NCI-H748 (cell line): ENCODE data around the gene CHCHD10.

ENCODE experiments used
- DNase-seq: peaks from one replicate; lab custom pipeline; 2025; ENCODE audit not compliant: unreplicated experiment; lab: John Stamatoyannopoulos, UW

Gene CHCHD10

GRCh38 chr22:23767673-23768548 lies at the start of gene CHCHD10:
CHCHD10 (minus strand) TSS chr22:23767972; CDS start chr22:23767874, 98 bp downstream.
- peak; percentile 77 for DNase-seq

DNA sequence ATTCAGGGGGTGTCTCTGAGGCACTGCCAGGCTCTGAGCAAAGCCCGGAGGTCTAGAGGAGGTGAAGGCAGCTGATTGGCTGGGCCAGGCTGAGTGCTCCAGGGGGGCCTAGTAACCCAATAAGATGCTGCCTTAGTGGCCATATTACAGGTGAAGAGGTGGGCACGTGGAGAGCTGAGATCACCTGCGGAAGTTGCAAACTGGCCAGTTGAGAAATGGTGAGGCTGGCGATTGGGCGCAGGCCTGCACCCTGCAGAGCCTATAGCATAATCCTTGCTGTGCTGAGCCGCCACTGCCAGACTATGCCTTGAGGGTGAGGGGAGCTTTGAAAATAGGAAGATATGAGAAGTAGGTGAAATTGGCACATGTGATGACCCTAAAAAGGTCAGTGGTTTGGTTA lies 49.4 kb upstream of the CHCHD10 start:
- no peak for DNase-seq

DNA sequence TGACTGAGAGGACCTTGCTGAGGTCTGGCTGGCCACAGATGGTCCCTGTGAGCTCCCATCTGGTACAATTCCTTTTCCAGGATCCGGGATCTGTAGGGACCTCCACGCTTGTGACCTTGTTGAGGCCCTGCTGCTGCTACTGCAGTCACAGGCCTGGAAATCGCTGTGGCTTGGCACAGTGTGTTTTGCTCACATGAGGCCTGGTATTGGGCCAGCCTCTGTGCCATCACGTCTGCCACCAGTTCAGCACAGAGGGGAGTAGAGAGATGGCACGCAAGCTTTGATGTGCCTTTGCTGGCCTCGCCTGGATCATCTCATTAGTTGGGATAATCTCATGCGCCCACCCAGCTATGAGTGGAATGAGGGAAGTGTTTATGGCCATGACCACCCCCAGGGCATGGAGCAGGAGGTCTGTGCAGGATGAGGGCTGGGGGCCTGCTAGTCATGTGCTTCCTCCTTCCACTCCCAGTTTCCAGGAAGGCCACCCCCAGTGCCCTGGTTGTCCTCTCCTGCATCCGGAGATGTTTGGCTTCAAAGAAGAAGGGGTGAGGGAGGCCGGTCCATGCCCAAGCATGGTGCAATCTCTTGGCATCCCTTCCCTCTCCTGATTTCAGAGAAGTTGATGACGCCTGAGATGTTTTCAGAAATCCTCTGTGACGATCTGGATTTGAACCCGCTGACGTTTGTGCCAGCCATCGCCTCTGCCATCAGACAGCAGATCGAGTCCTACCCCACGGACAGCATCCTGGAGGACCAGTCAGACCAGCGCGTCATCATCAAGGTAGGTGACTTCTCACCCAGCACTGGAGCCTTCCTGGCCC lies 48.6 kb upstream of the CHCHD10 start:
- no peak for DNase-seq

- no peak for DNase-seq
Measured at GRCh38 chr22:23815541-23816155, 47.9 kb upstream of the CHCHD10 start.

- DNase-seq, result no peak
Measured at GRCh38 chr22:23812378-23812777, 44.6 kb upstream of the CHCHD10 start.

- DNase-seq, result no peak
Measured at GRCh38 chr22:23806837-23807236, 39.1 kb upstream of the CHCHD10 start.

- DNase-seq, result no peak
Measured at GRCh38 chr22:23804781-23805291, 37.1 kb upstream of the CHCHD10 start.

- DNase-seq, result no peak
Measured at GRCh38 chr22:23803001-23803819, 35.4 kb upstream of the CHCHD10 start.

DNA sequence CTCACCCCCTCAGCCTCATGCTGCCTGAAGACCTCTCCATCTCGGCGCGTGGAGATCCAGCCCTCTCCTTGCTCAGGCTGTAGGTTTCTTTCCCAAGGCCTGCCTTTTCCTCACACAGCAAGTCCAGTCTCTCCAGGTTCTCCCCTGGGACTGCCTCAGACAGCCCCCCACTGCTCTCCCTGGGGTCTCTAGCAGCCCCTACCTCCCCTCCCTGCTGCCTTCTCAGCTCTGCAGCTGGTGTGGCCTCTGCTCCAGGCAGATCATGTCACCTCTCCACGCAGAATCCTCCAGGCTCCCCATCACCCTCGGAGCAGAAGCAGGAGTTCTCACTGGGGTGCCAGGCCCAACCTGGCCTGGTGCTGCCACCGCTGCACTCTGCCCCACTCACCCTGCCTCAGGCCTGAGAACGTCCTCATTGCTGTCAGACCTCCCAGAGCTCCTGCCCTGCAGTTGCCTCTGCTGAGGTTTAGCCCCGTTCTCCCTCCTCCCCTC lies 34.2 kb upstream of the CHCHD10 start:
- DNase-seq, result no peak

GRCh38 chr22:23801238-23801821 lies 33.6 kb upstream of the CHCHD10 start:
- DNase-seq, result no peak

DNA sequence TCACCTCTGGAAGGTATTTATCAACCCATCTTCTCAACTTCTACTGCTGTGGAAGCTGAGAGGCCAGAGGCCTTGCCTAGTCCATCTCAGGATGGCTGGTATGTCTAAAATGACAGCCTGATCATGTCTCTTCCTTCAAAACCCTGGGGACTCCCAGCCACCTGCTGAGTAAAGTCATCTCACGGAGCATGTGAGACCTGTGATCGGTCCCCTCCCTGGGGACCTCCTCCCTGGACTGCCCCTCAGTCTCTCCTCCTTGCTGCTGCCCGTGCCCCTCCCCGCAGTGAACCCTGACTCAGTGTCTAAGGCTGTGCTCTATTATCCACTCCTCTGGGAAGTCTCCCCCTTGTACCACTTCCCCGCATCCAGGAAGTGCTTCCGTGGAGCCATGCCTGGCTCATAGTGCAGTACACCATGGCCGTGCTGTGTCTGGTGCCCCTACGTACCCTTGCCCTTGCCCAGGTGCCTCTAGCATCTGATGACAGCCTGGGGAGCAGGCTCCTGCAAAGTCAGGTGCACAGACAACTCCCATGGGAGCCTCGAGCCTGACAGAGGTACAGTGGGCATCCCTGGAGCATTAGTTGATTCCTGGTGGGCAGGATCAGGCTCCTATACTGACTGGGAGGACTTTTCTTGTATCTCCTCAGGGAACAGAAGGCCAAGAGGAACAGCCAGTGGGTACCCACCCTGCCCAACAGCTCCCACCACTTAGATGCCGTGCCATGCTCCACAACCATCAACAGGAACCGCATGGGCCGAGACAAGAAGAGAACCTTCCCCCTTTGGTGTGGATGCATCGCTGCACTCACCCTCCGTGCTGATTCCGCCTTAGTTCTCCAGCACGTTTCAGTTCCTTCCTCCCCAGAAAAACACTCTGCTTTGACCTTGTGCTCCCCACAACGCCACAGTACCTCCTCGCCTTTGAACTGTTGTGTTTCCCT lies 32.8 kb upstream of the CHCHD10 start:
- no peak for DNase-seq

DNA sequence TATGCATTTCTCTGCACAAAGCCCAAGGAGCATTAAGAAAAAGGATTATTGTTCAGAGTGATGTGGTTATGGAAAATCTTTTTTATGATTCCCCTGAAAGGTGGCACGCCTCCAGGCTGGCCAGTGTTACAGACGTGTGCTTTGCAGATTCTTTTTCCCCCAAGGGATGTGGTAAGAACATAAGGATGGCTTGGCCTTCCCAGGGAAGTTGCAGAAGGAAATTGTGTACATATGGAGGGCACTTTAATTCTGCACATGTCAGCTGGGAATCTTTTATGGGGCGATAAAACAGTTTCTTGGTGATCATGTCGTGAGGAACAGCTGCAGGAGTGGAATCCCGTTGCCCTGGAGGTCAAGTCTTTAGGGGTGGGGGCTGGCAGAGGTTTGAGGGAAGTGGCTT lies 28.7 kb upstream of the CHCHD10 start:
- no peak for DNase-seq

GRCh38 chr22:23793326-23793725 lies 25.6 kb upstream of the CHCHD10 start:
- DNase-seq, result no peak

GRCh38 chr22:23791738-23792645 lies 24.2 kb upstream of the CHCHD10 start:
- no peak for DNase-seq

GRCh38 chr22:23790819-23791737 lies 23.3 kb upstream of the CHCHD10 start:
- no peak for DNase-seq

- DNase-seq, result no peak
Measured at GRCh38 chr22:23789638-23790037, 21.9 kb upstream of the CHCHD10 start.

GRCh38 chr22:23789121-23789520 lies 21.3 kb upstream of the CHCHD10 start:
- peak; percentile 68 for DNase-seq
